CD4-positive, alpha-beta T cell treated with Interleukin-6 for 4 hours (primary cell): ENCODE data around the gene VPS13C.
"Not testable (repeated sequence)": the region's sequence is repeated elsewhere in the genome, so short reads cannot be mapped to it uniquely, and the experiment has no call there.

Experiments used
- DNase-seq: peaks from one replicate; pipeline ENCODE4 v3.0.0-alpha.2; 2020; ENCODE audit warnings: mixed read lengths

The VPS13C gene

GRCh38 chr15:62068810-62069167 lies 8.5 kb upstream of the VPS13C start:
- DNase-seq: no peak

DNA sequence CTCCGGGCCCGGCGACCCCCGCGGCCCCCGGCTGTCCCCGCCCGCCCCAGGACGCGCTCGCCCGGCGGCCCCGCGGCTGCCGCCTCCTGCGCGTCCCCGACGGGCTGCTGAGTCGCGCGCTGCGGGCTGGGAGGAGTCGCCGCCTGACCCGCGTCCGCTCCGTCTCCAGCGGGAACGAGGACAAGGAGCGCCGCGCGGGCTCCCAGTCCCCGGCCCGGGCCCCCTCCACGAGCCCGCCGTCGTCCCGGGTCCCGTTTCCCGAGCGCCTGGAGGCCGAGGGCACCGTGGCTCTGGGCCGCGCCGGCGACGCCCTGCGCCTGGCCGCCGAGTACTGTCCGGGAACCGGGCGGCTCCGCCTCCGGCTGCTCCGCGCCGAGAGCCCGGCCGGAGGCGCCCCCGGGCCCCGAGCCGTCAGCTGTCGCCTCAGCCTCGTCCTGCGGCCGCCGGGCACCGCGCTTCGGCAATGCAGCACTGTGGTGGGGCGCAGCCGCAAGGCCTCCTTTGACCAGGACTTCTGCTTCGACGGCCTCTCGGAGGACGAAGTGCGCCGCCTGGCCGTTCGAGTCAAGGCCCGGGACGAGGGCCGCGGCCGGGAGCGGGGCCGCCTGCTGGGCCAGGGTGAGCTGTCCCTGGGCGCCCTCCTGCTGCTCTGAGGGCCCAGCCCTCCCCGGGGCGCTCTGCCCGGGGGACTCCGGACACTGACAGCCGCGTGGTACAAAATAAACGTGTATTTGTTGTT lies 8.0 kb upstream of the VPS13C start:
- DNase-seq: peak; percentile 18

DNA sequence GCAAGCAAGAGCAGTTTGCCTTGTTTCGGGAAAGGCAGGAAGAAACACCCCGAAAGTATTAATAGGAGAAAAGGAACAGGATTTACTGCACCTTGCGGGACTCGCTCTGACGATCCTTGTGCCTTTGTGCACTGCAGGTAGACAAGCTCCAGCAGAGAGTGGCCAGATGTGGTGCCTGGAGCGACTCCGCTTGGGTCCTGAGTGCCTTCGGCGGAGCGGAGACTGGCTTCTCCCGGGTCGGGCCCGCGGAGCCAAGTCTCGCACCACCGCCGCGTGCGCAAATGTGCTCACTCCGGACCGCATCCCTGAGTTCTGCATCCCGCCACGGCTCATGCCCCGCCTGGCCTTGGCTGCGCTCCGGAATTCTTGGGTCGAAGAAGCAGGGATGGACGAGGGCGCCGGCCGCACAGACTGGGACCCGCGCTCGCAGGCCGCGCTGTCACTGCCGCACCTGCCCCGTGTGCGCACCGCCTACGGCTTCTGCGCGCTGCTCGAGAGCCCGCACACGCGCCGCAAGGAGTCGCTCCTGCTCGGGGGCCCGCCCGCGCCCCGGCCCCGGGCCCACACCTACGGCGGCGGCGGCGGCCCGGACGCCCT lies 7.3 kb upstream of the VPS13C start:
- peak; percentile 12 for DNase-seq

DNA sequence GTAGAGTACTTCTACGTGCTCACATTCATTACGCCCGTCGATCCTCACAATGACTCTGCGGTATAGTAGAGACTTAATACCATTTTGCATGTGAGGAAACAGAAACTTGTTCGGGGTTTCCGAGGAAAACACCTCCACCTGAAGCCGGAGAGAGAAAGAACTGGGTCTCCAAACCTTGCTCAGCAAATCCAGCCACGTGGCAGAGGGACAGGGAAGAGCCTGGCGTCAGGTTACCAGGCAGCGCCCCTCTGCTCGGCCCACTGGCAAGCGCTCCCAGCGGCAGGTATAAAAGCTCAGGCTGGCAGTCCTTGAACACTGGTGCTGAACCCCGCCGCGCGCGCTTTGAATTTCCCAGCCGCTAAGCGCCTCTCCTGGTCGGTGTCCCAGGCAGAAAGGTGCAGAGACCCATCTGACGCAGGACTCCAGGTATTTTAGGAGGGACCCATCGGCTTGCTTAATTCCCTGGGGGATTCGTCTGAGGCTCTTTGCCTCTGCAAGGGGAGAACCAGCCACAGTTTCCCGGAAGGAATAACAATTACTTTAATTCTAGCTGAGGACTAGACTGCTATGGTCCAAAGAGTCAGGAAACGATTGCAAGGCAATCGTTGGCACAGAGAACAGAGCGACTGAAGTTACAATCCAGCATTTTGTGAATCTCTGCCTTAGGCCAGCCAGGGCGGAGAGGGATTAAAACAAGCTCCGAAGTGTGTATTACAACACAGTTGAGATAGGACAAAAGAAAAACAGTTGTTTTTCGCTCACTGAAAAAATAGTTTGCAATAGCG lies 6.6 kb upstream of the VPS13C start, which contains the start of gene C2CD4A:
C2CD4A (plus strand) TSS at position 315 of the 785 bp plus-strand sequence. CDS start 637 bp downstream, outside the sequence.
- peak; percentile 70 for DNase-seq

GRCh38 chr15:62063825-62064635 lies 3.8 kb upstream of the VPS13C start:
- no peak for DNase-seq

GRCh38 chr15:62060896-62061280 lies 641 bp upstream of the VPS13C start:
- DNase-seq: no peak

DNA sequence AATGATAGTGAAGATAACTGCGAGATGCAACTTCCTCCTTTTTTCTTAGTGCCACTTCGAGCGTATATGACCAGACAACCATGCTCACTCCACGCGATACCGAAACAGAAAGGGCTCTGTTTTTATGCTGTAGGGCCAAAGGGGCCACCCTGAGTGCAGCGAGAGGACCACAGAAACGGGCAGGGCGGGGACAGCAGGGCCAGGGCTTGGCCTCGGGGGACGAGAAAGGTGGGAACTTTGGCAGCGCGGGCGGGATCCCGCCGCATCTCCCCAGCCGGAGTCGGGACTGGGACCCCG lies 483 bp downstream of the VPS13C start:
- DNase-seq: peak; percentile 62

GRCh38 chr15:62059108-62059815 lies 985 bp downstream of the VPS13C start:
- no peak for DNase-seq

GRCh38 chr15:62058327-62059028 lies 1.8 kb downstream of the VPS13C start:
- DNase-seq: no peak

DNA sequence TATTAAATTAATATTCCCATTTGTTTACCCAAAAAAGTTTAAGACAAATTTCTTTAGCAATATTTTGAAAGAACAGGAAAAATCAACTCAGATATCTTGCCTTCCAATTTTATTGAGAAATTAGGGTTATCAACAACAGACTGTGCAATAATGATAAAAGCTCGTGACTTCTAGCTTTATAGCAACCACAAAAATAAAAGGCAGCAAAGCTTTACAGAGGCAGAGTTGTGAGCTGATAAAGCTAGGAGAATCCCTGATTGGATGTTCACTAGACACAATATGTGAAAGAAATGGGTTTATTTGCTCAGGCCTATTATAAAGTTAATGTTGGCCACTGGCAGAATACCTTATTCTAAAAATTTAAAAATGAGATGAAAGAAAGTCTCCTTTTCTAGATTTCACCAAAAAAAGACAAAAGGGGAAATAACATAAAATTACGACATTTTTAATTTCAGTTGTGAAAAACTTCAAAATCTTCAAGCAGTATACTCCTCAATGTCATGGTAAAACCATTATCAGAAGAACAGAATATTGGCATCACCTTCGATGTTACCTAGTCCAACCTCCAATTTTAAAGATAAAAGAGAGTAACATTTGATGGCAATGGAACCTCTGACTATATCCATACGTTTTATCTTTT lies 2.8 kb downstream of the VPS13C start:
- DNase-seq: no peak

DNA sequence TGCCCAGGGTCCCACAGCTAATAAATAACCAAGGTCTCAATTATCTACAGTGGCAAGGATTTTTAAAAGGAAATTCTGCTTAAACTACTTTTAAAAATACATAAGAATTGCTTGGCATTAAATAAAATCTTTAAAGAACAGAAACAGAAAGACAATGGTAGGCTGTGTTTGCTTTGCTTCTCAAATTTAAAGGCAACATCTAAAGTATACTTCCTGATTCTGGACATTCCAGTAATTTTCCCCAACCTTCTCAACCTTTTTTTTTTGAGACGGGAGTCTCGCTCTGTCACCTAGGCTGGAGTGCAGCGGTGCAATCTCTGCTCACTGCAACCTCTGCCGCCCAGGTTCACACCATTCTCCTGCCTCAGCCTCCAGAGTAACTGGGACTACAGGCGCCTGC lies 5.3 kb downstream of the VPS13C start:
- DNase-seq: no peak

- DNase-seq: no peak
Measured at GRCh38 chr15:62053439-62054085, 6.7 kb downstream of the VPS13C start.

DNA sequence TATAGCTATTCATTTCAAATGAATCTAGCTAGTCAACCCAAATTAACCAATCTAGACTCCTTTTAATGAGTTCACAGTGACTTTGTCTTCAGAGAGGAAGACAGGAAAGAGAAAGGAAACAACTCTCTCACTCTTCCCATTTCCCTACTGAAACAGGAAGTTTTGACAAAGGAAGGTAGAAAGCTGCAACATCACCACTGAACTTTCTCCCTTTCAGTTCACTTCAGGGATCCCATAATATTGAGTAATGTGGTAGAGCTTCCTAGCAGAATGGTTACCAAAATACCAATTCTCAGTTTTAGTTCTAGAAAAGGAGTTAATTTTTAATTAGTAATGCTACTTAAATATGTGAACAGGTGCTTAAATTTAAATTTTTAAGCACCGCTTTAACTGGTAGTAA lies 7.5 kb downstream of the VPS13C start:
- DNase-seq: no peak

DNA sequence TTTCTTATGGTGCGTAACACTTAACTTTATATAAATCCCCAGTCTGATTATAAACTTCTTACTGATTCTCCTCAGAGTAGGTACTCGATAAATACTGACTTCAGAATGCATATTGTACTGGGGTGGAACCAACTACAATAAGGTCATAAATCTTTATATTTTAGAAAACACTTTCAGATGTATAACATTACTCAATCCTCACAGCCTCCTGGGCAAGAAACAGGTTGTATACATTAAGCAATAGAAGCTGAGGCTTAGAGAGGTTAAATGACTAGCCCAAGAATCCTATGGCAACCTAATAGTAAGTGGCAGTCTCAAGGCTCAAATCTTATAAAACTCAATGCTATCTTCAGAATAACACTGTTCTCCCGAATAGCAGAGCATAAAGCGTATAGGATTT lies 9.1 kb downstream of the VPS13C start:
- no peak for DNase-seq

- no peak for DNase-seq
Measured at GRCh38 chr15:62050115-62050514, 10.1 kb downstream of the VPS13C start.

DNA sequence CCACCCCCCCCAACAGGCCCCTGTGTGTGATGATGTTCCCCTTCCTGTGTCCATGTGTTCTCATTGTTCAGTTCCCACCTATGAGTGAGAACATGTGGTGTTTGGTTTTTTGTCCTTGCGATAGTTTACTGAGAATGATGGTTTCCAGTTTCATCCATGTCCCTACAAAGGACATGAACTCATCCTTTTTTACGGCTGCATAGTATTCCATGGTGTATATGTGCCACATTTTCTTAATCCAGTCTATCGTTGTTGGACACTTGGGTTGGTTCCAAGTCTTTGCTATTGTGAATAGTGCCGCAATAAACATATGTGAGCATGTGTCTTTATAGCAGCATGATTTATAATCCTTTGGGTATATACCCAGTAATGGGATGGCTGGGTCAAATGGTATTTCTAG lies 12.0 kb downstream of the VPS13C start:
- DNase-seq: not testable (repeated sequence)

GRCh38 chr15:62047282-62047827 lies 12.9 kb downstream of the VPS13C start:
- no peak for DNase-seq

- DNase-seq: no peak
Measured at GRCh38 chr15:62046078-62046743, 14.0 kb downstream of the VPS13C start.

DNA sequence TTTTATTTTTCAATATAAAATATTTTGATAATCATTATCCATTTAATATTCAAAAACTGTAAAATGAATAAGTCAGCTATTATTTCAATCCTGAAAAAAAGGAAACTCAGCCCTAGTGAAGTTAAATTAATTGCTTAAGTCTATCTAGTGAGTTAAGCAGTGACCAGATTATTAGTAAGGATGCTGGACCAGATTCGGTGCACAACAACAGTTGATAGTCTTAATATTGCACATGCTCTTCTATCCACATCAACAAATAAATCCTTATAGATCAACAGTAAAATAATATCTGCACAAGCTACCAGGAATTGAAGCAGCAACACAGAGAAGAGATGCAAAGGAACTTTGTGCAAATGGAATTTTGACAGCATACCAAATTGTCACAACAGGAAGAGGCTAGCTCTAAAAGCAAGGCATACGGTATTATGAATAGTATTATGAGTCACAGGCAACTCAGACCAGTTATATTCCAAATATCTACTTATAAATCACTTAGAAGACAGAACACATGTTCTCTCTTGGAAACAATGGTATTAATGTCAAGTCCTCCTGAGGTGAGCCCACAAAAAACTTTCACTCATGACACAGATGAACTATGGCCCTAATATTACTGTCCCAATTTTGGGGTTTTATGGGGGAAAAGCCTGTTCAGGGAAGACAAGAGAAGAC lies 24.9 kb downstream of the VPS13C start:
- no peak for DNase-seq
